RWPE2 (cell line): ENCODE measurements around the gene CHIT1.
A peak's percentile ranks its signal among the peaks of the same experiment; 100 is the strongest.

Experiments
- ATAC-seq: fragments of 200-7000 bp; cut with Tn5 transposase; 3 replicates; pipeline ENCODE4 v1.9.1; 2021; ENCODE audit warnings: low read depth
- DNase-seq: peaks from one replicate; pipeline ENCODE4 v3.0.0-alpha.2; 2020; ENCODE audit warnings: low spot score
- H3K27ac ChIP-seq: fragments of 450-650 bp; 2 replicates; pipeline ENCODE4 v1.5.1; 2017; ENCODE audit warnings: mild to moderate bottlenecking; ENCODE audit not compliant: poor library complexity, severe bottlenecking
- H3K27me3 ChIP-seq: fragments of 250-450 bp; sonication (Bioruptor Pico); 2 replicates; pipeline ENCODE4 v1.5.1; 2021; ENCODE audit warnings: mild to moderate bottlenecking, moderate library complexity; ENCODE audit not compliant: insufficient read depth, poor library complexity, severe bottlenecking
- H3K36me3 ChIP-seq: fragments of 250-450 bp; sonication (Bioruptor Pico); 2 replicates; pipeline ENCODE4 v1.5.1; 2020; ENCODE audit warnings: low read depth, mild to moderate bottlenecking, moderate library complexity
- H3K4me1 ChIP-seq: fragments of 250-450 bp; sonication (Bioruptor Pico); 2 replicates; pipeline ENCODE4 v1.5.1; 2021; ENCODE audit warnings: mild to moderate bottlenecking, moderate library complexity; ENCODE audit not compliant: insufficient read depth, poor library complexity, severe bottlenecking
- H3K4me3 ChIP-seq: fragments of 250-450 bp; sonication (Bioruptor Pico); 2 replicates; pipeline ENCODE4 v1.5.1; 2021; ENCODE audit warnings: mild to moderate bottlenecking, moderate library complexity; ENCODE audit not compliant: severe bottlenecking
- H3K9me3 ChIP-seq: fragments of 250-450 bp; sonication (Bioruptor Pico); 2 replicates; pipeline ENCODE4 v1.5.1; 2021; ENCODE audit warnings: mild to moderate bottlenecking, moderate library complexity; ENCODE audit not compliant: severe bottlenecking
- CTCF ChIP-seq: fragments of 450-650 bp; IDR thresholded peaks from one replicate; pipeline ENCODE4 v1.5.1; 2017; ENCODE audit warnings: mild to moderate bottlenecking, moderate library complexity; ENCODE audit not compliant: poor library complexity, severe bottlenecking

The CHIT1 gene

DNA sequence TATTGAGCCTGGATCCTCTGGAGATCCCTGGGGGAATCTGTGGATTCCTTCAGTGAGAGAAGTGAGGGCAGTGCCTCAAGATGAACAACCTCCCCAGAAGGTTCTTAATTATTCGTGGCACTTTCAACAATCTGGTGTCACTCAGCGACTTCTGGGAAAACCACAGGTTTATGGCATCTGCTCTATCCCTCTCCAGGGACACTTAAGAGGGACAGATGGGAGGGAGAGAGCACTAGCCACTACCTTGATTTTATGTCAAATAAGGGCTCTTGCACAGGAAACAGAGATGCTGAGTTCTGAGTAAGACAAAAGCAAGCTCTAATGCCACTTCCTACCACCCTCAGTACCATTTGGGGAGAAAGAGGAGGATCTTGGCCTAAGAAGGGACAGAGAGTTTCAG is 21.7 kb downstream of the CHIT1 start:
- DNase-seq = no peak
- no peak for ATAC-seq

GRCh38 chr1:203206129-203206687 is 23.3 kb downstream of the CHIT1 start:
- H3K4me1 ChIP-seq = no peaks in the 10 kb centered on the region
- no peak overlapping the region for H3K4me3 ChIP-seq

More for the DNA sequence above, 21.7 kb downstream of the CHIT1 start:
- Histone ChIP-seq H3K4me1 (no peaks in the 10 kb centered on the region), H3K9me3 (no peaks in the 10 kb centered on the region), H3K4me3 (no peak overlapping the region), H3K27ac (no peak overlapping the region), H3K36me3 (no peaks in the 10 kb centered on the region), H3K27me3 (no peaks in the 10 kb centered on the region)
- TF ChIP-seq CTCF = no peak

GRCh38 chr1:203204756-203205155 is 24.7 kb downstream of the CHIT1 start:
- H3K4me3 ChIP-seq = no peak overlapping the region
- no peaks in the 10 kb centered on the region for H3K4me1 ChIP-seq
- no peak overlapping the region for H3K27ac ChIP-seq
- no peaks in the 10 kb centered on the region for H3K36me3 ChIP-seq
- H3K9me3 ChIP-seq = no peaks in the 10 kb centered on the region
- no peak for DNase-seq
- no peak for TF ChIP-seq CTCF
- ATAC-seq = no peak
- H3K27me3 ChIP-seq = no peaks in the 10 kb centered on the region

More at GRCh38 chr1:203206129-203206687, 23.3 kb downstream of the CHIT1 start:
- no peak for DNase-seq
- no peak for ATAC-seq
- Histone ChIP-seq H3K27me3 (no peaks in the 10 kb centered on the region), H3K27ac (no peak overlapping the region), H3K9me3 (no peaks in the 10 kb centered on the region), H3K36me3 (no peaks in the 10 kb centered on the region)
- TF ChIP-seq CTCF = no peak

GRCh38 chr1:203202431-203203245 is 26.8 kb downstream of the CHIT1 start:
- no peak for TF ChIP-seq CTCF
- ATAC-seq (peak; percentile 41; the same call in 2 of the 3 replicates), DNase-seq (no peak)
- Histone ChIP-seq H3K27ac (no peak overlapping the region), H3K27me3 (no peaks in the 10 kb centered on the region), H3K36me3 (no peaks in the 10 kb centered on the region), H3K4me1 (no peaks in the 10 kb centered on the region), H3K9me3 (no peaks in the 10 kb centered on the region), H3K4me3 (no peak overlapping the region)
